ENCODE data around the gene SLFN11. TPM values are rescaled to one million over a fixed set of nuclear protein-coding genes. Genes with fewer than 3 reads are reported as not detected.

Gene SLFN11
- total and polyA plus RNA-seq, 9 of the 15 experiments (the other 6 are each of a cell fraction or from before 2014, with no cell fraction given) = 0.04 to 0.21 TPM; not detected in 7

GRCh38 chr17:35315283-35315682, 58.1 kb downstream of the SLFN11 start (continued):
- no peak for TF ChIP-seq STAT6 (CRISPR knock-in tag; IDR thresholded peaks at IDR 0.05)

- WGBS (ENCODE audit: insufficient coverage, low coverage, missing lambda C conversion rate) = 40% methylated on average over 7 of the region's 9 CpGs
- FAIRE-seq (no peak), DNase-seq (ENCODE audit: extremely low read depth in 1 of 4, low spot score in 3 of 4) (no peak), ATAC-seq (no peak; the same call in 2 of the 3 replicates)
- Histone ChIP-seq H3K9ac (ENCODE audit: insufficient read depth in 1 of 2, low read depth in 2 of 2, low read length in 2 of 2) (no peak overlapping the region), H3K27ac (ENCODE audit: extremely low read depth, low read depth, low read length) (no peak overlapping the region), H3K9me3 (replicated peaks; ENCODE audit: control insufficient read depth, insufficient read depth, low read depth, low read length) (no peaks in the 10 kb centered on the region), H3K4me2 (ENCODE audit: insufficient read depth, low read length) (no peak overlapping the region), H4K20me1 (replicated peaks; ENCODE audit: control insufficient read depth, insufficient read depth, low read length) (0 out of 2 replicates have a peak, but pooled peaks cover 3% of the 10 kb centered on the region), H3K36me3 (ENCODE audit: control insufficient read depth, insufficient read depth, low read length) (no peaks in the 10 kb centered on the region), H3K9me1 (ENCODE audit: control insufficient read depth, insufficient read depth, low read length) (no peaks in the 10 kb centered on the region), H3K4me3 (no peak overlapping the region), H2AFZ (ENCODE audit: low read depth, low read length) (no peak overlapping the region), H3K4me1 (replicated peaks in 1 of 2; ENCODE audit: control insufficient read depth in 2 of 2, insufficient read depth in 2 of 2, low read length in 2 of 2) (peaks cover 6 to 15% of the 10 kb centered on the region in 2 experiments; a peak in 4 of 5 replicates), H3K27me3 (ENCODE audit: control insufficient read depth in 2 of 2, insufficient read depth in 2 of 2, low read length in 2 of 2) (peaks cover 0 to 6% of the 10 kb centered on the region in 2 experiments; a peak in 1 of 5 replicates), H3K79me2 (ENCODE audit: control insufficient read depth, insufficient read depth, low read length) (no peaks in the 10 kb centered on the region)
- CTCF ChIA-PET (ENCODE audit: low intra/inter-chr PET ratio) = interaction anchor here (0.5 kb wide), 1 partner anchor 225 kb away, joined by 4 read pairs; no protein-coding TSS in a partner anchor
- BruUV-seq (replicated peaks) = no TSS peak
- POLR2A ChIA-PET = interaction anchor here (0.6 to 1.0 kb wide), 2 partner anchors 18 to 251 kb away, joined by 3 read pairs; no protein-coding TSS in a partner anchor
- in situ Hi-C loops (cut with MboI) (loop anchor here (5.0 kb wide), 2 partner anchors 223 to 433 kb away; partner anchors contain the start of gene SLFN12L), intact Hi-C loops (cut with micrococcal nuclease) (no loop called here)
- TF ChIP-seq ETS2 (tag; IDR thresholded peaks at IDR 0.05; ENCODE audit: borderline replicate concordance, poor library complexity, severe bottlenecking) = no peak
- no peak for TF ChIP-seq PCBP2 (IDR thresholded peaks at IDR 0.05; ENCODE audit: low read depth, low read length, poor library complexity, severe bottlenecking)
- no peak for TF ChIP-seq BDP1 (IDR thresholded peaks at IDR 0.05; ENCODE audit: insufficient read depth, insufficient read length)
- TF ChIP-seq ZNF609 (CRISPR knock-in tag; IDR thresholded peaks at IDR 0.05; ENCODE audit: borderline replicate concordance) = no peak
- no peak for TF ChIP-seq HNRNPL (IDR thresholded peaks at IDR 0.05; ENCODE audit: low read depth, low read length)
Measured at GRCh38 chr17:35314415-35315216, 58.8 kb downstream of the SLFN11 start.

Data from K562 (cell line).